Renal pelvis (tissue), 4 donors: ENCODE measurements around the gene ABCA13. TPM values are rescaled to one million over a fixed set of nuclear protein-coding genes. Genes with fewer than 3 reads are reported as not detected.

Experiments used
- DNase-seq: peaks from one replicate; pipeline ENCODE4 v3.0.0-alpha.2; 2013
- polyA plus RNA-seq, 3 donors: library from polyadenylated mRNA; unstranded; fragments of 120-200 nt; gene quantifications; one replicate each; pipeline ENCODE4 v1.2.1, GENCODE V29; 2013; ENCODE audit not compliant: insufficient read length in 3 of 3

Gene ABCA13
- polyA plus RNA-seq, 3 donors, result 0.70 to 1.8 (median 0.88) TPM

GRCh38 chr7:48295296-48295971, 124.2 kb downstream of the ABCA13 start:
- no peak for DNase-seq

- no peak for DNase-seq
Measured at GRCh38 chr7:48296966-48297365, 125.7 kb downstream of the ABCA13 start.

- DNase-seq, result no peak
Measured at GRCh38 chr7:48298779-48299178, 127.5 kb downstream of the ABCA13 start.

DNA sequence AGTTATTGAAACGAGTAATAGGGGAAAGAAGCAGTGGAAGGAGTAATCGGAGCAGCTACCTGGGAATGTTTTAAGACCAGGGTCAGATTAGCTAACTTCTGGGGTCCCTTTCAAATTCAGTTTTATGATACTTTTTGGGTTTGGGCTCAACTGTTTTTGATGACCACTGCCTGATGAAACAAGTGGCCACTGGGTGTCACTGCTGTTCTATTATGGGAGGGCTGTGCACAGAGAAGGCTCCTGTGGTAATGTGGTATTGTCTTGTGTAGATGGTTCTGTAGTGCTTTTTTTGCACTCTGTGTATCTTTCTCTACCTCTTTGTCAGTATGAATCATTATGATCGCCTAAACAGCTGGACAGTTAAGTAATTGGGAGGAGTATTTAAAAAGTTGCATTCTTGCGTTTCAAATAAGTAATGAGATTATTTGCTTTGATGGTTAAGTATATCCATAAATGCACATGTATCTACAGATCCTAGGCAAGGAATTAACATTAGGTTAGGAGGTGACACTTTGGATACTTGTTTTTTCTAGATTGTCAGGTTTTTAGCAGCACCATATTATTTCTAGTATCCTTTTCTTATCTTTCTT, 128.4 kb downstream of the ABCA13 start:
- DNase-seq, result peak; percentile 57

- no peak for DNase-seq
Measured at GRCh38 chr7:48300301-48300700, 129.0 kb downstream of the ABCA13 start.

DNA sequence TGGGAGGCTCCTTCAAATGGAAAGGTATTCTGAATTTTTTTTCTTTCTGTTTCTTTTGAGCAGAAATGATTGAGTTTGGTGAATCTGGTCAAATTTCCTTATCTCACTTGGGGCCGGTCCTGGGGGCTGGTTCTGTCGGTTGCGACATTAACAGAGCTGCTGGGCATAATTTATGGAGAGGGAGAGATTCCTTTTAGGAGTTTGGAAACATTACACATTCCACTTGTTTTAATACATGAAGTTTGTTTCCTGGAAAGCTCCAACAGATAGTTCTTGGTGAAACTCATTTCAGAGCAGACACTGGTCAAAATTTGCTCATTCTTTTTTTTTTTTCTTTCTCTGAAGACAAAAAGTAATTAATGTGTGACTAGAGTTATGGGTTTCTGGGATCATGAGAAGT, 129.9 kb downstream of the ABCA13 start:
- DNase-seq, result no peak

- no peak for DNase-seq
Measured at GRCh38 chr7:48304641-48305040, 133.4 kb downstream of the ABCA13 start.

- no peak for DNase-seq
Measured at GRCh38 chr7:48305661-48306060, 134.4 kb downstream of the ABCA13 start.

GRCh38 chr7:48307041-48307714, 135.9 kb downstream of the ABCA13 start:
- no peak for DNase-seq

- no peak for DNase-seq
Measured at GRCh38 chr7:48309720-48310119, 138.5 kb downstream of the ABCA13 start.

DNA sequence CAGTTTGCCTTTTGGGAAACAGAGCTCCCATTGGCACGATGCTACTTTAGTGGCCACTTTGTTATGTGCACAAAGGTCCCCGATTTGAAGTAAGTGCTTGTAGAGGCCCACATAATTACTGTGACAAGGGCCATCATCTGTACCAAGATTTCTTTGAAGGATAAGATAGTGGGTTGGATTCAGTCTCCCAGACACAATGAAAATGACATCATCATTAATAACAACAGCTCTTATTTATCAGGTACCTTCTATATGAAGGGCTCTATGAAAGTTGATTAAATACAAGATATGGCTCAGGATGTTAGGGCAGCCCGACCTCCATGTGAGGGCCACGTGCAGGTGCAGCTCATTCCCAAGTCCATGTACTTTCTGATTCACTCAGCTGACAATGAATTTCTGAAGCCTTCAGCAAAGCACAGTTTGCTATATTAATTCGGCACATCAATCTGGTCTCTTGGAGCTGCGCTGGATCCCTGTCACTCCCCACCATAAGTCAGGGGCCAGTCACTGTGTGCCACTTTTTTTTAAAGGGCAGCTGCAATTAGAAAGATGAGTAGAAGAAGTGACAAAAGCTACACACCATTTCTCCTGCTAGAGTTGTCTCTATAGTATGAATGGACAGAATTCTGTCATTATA, 140.3 kb downstream of the ABCA13 start:
- DNase-seq, result no peak

DNA sequence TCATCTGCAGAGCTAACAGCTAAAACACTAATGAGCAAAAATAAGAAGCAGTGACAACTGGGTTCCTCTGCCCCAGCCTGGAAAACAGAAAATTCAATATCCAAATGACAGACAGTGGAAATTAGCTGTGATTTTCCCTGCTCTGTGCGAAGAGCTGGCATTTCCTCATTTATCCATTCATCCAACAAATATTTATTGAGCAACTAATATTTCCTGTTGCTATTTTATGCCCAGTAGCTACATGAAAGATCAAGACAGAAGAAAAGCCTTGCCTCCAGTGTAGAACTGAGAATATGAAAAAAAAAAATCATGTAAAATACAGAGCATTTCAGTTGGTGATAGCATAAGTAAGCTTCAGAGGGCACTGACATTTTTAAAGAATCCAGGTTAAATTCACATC, 140.9 kb downstream of the ABCA13 start:
- DNase-seq, result no peak

- DNase-seq, result no peak
Measured at GRCh38 chr7:48316768-48317167, 145.5 kb downstream of the ABCA13 start.

- no peak for DNase-seq
Measured at GRCh38 chr7:48317360-48317759, 146.1 kb downstream of the ABCA13 start.

DNA sequence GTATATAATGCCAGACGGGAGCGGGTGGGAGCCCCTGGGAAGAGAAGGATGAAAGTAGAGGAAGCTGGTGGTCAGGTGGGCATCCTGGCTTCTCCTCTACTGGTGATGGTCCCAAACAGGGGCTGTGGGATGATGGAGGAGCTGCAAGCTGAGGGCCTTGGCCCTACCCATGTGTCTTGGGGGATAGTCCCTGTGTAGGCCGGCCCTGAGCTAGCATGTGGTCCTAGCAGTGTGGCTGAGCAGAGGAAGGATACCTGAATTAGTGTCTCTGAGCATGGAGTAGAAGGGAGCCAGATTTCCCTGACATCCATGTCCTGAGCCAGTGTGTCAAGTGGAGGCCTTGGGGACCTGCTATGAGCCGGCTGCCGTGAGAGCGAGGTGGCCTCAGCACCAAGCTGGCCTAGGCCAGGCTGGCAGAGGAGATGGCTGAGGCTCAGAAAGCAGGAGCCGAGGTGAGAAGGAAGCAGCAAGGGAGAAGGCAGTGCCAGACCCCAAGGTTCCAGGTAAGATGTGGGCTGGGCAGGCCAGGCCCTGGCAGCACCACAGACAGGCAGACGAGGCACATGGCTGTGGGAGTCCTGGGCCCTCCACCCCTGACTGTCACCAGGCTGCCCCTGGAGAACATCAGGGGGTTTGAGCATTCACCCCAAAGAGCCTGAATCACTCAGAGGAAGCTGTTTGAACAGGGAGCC, 150.2 kb downstream of the ABCA13 start:
- no peak for DNase-seq

GRCh38 chr7:48337012-48337621, 165.9 kb downstream of the ABCA13 start:
- no peak for DNase-seq

DNA sequence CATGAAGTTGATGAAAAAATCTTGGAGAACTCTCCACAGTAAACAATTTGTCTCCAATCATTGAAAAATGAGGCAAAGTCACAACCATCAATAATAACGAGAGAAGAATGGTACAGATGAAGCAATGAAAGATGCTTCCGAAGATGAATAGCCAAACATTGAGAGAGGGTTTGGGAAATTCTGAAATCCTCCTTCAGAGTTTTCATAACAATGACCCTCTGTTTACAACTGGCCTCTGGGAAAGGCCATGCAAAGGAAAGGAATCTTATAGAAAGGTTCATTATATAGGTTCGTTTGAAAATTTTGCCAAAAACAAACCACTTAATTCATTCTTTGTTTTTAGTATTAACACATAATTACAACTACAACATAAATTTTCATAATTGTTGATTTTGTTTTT, 166.5 kb downstream of the ABCA13 start:
- no peak for DNase-seq

DNA sequence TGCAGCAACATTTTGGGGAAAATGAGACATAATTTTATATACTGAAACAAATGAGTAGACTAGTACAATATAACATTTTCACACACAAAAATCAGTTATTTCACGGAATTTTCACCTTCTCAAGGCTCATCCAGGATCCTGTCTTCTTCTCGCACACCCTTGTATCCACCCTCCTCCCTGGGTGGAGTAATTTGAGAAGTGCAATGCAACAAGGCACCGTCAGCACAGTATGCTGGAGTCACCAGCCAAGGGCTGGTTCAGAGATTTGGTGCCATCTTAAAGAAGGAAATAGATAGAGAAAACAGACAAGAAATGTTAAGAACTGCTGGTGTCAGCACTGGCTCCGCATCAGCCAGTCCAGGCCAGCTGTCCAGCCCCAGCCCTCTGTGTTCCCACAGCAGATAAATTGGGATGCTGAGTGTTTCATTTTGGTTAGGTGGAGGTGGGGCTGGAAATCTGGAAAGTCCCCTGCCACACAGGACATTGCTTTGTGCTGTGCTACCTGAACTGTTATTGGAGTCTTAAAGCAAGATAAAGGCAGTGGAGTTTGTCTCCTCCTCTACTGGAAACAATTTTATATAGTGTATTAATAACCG, 176.1 kb downstream of the ABCA13 start:
- no peak for DNase-seq

GRCh38 chr7:48350515-48350914, 179.3 kb downstream of the ABCA13 start:
- no peak for DNase-seq

DNA sequence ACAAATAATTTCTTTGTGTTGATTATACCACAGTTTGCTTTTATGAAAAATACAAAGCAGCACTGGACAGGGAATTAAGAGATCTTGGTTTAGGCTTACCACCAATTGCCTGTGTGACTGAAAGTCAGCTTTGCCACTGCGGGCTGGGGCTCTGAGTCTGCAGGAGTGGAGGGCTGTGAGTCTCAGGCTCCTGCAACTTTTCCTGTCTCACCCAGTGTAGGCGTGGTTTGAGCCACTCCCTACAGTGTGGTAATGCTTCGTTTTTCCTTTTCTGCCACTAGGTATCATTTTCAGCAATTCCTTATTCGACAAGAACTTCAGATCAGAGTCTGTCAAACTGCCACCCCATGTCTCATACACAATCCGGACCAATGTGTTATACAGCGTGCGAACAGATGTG, 180.6 kb downstream of the ABCA13 start:
- DNase-seq, result no peak

- no peak for DNase-seq
Measured at GRCh38 chr7:48355346-48355745, 184.1 kb downstream of the ABCA13 start.
